Measurements from ENCODE around the gene FTCDNL1. TPM values are rescaled to one million over a fixed set of nuclear protein-coding genes. Genes with fewer than 3 reads are reported as not detected.
A peak's percentile ranks its signal among the peaks of the same experiment; 100 is the strongest.

The FTCDNL1 gene
- polyA plus RNA-seq, 10 donors: 1.4 to 3.0 (median 2.2) TPM

DNA sequence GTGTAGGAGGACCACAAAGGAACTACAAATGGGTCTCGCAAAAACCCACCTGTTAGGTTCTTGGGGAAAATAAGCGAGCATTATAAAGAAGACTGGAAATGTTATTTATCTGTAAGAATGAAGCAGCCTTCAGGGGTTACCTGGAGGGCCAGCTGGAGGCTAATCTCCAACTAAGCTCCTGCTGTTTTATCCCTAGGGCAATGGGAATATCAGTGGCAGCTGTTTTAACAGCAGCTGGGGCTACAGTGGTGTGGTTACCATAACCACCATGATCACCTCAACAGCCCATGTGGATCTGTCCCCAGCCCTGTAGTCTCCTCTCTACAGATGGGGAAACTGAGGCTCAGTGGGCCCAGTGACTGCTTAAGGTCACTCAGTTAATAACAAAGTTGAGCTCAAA, 108.1 kb downstream of the FTCDNL1 start:
- DNase-seq: no peak

DNA sequence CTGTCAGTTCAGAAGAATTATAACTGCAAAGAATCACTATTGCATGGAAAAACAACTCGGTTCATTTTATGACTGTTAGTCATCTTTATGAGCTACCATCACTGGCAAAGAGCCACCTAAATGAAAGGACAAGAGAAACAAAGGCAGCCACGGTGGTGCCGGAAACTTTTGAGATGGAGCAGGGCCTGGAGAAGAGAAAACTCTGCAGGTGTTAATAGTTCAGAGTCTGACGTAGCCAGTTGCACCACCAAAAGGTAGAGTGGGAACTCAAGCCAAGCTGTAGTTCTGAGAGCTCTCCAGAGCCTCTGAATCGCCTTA, 110.9 kb downstream of the FTCDNL1 start:
- DNase-seq: no peak

DNA sequence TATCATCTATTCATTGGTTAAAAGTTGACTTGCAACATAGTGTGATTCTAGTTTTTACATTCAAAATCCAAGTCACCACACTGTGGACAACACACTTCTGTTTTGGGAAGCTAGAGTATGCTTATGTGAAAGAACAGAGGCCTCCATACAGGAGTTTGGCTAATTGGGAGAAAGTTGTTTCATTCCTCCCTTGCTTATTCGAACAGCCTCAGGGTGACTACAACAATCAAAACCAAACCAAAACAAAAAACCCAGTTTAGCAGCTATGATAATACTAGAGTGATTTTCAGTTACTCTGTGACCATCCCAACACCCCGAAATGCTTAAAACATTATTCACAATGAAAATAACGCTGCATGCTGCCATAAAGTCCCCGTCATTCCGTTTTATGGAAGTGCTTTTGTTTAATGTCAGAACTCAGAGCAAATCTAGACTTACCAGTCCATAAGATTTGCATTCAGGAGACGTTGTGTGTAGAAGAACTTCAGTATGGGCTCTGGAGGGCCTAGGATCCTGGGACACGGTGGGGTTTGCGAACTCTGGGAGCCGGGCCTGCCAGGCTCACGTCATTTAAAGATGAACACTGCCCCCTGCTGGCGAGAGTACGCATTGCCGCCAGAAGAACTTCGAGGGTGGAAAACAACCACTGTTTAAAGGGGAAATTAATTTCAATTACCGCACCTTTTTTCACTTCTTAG, 111.4 kb downstream of the FTCDNL1 start:
- DNase-seq: peak; percentile 44 to 78 (median 64)

DNA sequence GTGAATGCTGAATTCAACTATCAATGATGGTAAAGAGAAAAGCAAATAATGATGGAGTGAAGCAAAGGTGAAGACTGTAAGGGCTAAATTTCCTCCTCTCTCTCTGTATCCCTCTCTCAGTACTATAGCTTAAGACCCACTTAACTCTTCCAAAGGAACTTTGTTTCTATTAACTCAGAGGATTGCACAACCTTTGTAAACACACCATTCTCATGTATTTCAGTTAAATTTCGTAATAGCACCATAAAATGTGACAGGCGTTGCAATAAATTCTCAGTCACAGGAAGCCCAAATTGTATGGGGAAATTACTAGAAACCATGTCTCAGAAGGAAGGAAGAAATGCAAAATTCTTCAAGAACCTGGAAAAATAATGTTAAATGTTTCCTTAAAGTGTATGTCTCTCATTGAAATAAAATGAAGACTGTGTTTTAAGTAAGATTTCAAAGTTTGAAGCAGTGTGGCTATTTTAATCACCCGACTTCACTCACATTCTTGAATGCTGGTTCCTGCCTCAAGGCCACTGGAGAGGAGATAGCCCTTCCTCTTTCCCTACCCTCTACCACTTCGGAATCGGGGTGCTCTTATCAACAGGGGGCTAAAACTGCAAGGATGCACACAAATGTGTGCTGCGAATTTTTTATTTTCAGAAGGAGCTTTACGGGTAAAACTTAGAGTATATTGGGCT, 112.1 kb downstream of the FTCDNL1 start:
- peak in 1 of 3 donors; percentile 41 for DNase-seq

DNA sequence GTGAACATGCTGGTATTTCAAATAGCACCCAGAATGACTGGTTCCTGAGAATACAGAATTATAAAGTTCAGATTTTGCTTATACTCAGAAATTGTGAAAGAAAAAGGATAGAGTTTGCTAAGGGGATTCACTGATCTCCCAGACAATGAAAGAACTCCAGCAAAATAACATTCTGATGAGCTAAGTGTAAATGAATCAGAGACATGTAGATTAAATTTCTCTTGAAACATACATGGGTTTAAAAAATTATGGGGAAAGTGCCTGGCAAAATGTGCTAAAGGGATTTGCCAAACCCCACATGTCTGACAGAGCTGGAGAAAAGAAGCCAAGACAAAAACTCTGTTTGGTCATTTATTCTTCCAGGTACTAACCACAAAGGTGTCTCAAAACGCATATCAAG, 116.3 kb downstream of the FTCDNL1 start:
- DNase-seq: no peak

DNA sequence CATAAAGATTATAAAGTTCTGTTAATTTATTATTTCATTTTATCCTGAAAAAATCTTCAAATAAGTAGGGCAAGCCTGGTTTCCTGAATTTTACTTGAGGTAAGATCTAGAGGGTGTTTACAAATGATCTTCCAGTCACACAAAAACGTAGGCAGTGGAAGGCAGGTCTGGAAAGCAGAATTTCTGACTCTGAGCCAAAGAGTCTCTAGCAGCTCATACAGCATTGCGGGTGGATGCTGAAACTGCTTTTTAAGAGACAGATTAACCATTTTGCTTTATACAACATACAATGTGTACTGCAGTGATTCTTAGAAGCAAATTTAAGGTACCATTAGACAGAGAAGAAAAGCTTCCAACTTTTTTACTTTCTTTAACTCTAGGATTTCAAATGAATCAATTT, 117.0 kb downstream of the FTCDNL1 start:
- DNase-seq: no peak

DNA sequence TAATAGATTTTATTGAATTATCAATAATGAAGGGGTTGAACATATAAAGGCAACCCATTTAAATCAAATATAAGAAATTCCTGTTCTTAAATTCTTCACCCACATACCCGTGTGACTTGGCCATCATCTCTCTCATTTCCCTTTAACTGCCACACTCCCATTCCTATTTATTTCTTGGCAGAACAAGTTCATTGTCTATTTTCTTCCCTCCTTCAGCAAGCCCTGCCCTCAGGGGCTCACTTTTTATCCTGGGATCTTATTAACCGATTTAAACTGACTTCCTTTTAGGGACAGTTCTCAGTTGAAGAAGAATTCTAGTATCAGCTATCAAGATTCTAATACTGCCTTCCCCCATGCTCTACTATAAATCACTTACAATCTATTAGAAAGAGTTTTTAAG, 123.2 kb downstream of the FTCDNL1 start:
- DNase-seq: no peak

DNA sequence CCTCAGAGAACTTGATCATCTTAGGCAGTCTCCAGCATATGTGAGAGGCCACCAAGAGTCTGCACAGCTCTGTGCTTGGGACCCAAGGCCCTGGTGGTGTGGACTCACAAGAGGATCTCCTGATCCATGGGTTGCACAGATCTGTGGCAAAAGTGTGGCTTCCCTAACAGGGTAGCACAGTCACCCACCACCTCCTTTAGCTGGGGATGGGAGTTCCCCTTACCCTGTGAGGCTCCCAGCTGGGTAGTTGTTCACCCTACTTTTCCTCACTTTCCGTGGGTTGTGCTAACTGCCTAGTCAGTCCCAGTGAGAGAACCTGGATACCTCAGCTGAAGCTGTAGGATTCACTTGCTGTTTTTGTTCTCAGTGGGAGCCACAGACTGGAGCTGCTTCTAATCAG, 123.7 kb downstream of the FTCDNL1 start:
- no peak for DNase-seq

DNA sequence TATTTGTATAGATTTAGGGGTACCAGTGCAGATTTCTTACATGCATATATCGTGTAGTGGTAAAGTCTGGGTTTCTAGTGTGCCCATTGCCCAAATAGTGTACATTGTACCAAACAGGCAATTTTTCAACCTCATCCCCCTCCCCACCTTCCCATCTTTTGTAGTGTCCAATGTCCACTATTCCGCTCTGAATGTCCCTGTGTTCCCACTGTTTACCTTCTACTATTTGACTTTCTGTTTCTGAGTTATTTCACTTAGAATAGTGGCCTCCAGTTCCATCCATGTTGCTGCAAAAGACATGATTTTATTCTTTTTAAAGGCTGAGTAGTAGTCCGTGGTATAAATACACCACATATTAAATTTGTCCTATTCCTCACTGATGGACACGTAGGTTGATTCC, 132.9 kb downstream of the FTCDNL1 start:
- no peak for DNase-seq

DNA sequence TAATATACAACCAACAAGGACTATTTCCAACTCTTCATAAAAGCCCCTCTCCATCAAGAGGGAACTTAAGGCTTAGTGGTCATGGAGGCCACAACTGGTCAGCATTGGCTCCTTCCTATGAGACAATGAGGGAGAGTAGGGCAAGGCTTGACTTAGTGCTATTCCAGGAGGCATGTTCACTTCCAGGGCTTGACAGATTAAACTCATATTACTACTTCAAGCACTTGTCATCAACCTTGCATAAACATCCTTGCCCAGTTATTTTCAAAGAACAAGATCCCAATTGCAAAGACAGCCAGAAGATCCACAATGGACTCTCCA, 133.4 kb downstream of the FTCDNL1 start:
- no peak for DNase-seq

DNA sequence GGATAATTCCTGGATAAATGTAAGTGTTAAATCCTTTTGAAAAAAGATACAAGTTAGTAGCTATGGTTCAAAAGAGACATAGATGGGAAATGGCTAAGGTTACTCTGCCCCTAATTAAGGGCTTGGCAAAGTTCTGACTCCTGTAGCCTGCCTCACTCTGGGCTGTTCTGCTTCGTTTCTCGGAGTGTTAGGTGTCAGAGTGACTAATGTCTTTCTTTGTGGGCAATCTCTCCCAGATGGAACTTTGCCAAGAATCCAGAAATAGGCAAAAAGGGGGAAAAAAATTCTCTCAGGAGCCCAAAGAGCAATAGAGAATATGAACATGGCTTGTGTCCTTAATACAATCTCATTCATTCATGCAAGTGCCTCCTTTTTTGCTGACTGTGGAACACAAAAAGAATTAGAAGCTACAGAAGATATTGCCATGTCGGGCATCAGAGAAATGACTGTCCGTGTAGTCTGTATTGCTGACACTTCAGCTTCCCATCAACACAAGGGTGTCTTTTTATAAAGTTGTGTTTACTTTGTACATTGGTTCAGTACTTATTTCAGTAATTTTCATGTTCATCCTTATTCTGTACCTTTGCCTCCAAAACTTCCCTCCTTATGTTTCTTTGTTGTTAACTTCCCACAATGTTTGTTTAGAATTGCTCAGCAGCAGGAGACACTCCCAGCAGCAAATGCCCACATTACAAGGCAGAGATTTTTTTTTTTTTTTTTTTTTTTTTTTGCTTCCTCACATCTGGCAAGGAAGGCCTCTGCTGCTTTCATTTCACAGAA, 134.0 kb downstream of the FTCDNL1 start:
- DNase-seq: no peak

DNA sequence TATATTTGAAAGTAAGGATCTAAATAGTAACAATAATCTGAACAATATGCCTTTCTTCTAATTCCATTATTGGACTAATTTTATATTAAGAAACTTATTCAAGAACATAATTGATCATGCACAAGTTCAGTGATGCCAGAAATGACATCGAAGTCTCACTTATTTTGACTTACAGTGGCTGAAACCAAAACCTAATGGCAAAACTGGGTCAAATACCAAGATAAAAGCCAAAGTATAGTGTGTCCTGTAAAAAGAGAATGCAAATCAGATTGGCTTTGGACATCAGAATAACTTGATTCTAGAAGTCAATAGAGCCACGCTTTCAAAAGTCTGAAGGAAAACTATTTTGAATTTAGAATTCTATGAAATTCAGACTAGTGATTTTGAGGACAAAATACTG, 137.2 kb downstream of the FTCDNL1 start:
- no peak for DNase-seq

DNA sequence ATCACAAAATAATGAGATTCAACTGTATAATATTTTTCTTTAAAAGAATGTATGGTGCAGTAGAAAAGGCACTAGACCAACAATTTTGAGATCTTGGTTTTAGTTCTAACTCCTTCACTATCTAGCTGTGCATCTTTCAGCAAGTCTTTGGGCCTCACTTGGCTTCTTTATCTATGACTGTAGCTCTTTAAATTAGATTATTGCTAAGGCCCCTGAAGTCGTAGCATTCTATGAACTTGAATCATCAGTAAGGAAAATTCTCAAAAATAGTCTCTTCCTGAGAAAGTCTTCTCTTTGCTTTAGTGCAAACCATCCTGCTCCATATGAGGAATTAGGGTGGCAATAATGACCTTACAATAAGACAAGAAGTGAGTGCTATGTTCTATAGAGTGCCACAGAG, 140.4 kb downstream of the FTCDNL1 start:
- no peak for DNase-seq

Other genes with a start within 250 kb of the FTCDNL1 start
- gene C2orf69, start 60.1 kb upstream of the FTCDNL1 start, polyA plus RNA-seq (ENCODE audit: insufficient read length in 10 of 10): 10 to 100 TPM in 7 of 10 donors, 1 to 10 TPM in 3; 8.7 to 12.5 (median 10.4) TPM
- 10 to 100 TPM in 3 of 10 donors, 1 to 10 TPM in 7; 5.6 to 10.9 (median 7.9) TPM for gene TYW5, start 104.3 kb upstream of the FTCDNL1 start, polyA plus RNA-seq (ENCODE audit: insufficient read length in 10 of 10)
- gene MAIP1, start 104.4 kb upstream of the FTCDNL1 start, polyA plus RNA-seq (ENCODE audit: insufficient read length in 10 of 10): 10 to 100 TPM; 13.6 to 24.6 (median 17.6) TPM

Measured in muscle of back (tissue), 11 donors.